Islet of Langerhans (tissue), 1 donor: Measurements from ENCODE around the gene SCO1.

Experiments
- FAIRE-seq: peaks from one replicate; lab custom pipeline; 2011; peaks lifted over from hg19 to GRCh38; lab: Jason Lieb, UNC

The SCO1 gene

DNA sequence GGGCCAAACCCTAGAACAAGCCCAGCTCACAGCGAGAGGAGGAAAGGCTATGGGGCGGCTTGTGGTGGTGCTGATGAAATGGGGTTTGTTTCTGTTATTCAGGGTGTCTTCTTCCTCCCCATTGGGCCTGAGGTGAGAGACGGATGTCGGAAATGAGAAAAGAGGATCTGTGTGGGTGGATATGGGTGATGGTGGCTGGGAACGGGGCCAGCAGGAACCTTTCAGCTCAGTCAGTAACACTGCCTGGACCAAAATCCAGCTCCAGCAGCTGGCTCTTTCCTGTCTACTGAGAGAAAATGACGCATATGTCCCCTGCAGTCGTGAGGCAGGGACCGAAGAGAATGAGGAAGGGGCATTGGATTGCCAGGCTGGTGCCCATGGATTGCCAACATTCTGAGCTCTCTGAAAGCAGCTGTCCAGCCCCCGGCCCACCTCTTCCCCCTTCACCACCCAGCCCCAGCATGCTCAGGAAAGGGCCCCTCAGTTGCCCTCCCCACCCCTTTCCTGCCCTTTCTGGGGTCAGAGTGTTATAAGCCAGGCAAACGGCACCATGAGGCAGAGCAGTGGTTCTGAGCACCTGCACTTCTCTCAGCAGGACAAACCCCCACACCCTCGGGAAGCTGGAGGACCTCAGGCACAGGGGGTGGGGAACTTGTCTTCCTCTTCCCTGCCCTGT lies 44.2 kb downstream of the SCO1 start:
- FAIRE-seq = no peak

DNA sequence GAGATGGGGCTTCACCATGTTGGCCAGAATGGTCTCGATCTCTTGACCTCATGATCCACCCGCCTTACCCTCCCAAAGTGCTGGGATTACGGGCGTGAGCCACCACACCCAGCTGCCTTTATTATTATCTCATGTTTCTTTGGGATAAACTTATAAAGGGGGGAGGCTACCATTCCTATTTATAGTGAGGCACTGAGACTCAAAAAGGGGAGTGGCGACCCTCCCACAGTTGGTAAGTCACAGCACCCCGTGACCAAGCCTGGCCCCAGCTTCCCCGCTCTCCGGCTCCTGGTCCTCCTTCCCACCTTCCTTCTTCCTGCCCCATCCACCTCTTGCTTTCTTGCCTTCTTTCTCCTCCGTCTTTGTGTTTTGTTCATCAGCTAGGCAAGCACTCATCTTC lies 45.4 kb downstream of the SCO1 start:
- FAIRE-seq = no peak

DNA sequence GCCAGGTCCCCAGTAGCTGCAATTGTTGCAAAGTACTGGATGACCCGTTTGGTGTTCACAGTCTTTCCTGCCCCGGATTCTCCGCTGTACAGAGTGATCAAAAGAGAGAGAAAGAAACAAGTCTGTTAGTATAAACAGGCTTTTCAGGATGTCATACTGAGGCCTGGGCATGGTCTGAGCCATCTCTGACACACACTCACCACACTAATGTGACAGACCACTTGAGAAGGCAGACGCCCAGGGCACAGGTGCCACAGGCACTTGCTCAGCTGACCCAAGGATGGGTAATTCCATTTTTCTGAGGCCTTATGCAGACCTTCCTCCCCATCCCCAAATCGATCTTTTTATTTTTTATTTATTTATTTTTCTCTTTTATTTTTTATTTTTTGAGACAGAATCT lies 47.7 kb downstream of the SCO1 start:
- no peak for FAIRE-seq

DNA sequence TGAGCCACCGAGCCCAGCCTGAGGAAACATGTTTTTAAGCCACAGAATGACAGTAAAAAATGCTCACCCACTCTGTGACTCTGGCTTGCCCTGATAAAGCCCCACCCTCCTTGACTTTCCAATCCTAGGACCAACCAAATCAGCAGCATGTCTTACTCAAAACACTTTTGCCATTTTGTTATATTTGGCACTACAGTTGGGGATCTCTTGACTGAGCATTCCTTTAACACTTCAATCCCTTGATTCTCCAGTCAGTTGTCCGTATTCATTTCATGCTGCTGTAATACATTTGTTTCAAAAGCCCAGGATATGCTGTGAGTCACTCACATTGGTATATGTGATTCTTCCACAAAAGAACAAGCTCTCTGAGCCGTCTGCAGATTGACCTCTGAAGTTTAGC lies 48.4 kb downstream of the SCO1 start:
- FAIRE-seq = no peak

DNA sequence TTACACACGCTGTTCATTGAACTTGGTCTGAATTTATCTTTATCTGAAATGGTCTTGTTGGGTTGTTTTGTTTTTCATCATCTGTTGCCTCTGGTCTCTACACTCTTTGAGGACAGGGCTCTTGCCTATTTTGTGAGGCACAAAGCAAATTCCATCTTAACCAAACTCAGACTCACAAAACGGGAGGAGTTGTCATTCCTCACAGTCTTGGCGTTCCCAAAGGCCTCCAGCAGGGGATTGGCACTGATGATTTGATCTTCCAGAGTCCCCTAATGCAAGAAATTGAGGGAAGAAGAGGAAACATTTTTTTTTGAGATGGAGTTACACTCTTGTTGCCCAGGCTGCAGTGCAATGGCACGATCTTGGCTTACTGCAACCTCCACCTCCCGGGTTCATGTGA lies 49.0 kb downstream of the SCO1 start:
- no peak for FAIRE-seq

DNA sequence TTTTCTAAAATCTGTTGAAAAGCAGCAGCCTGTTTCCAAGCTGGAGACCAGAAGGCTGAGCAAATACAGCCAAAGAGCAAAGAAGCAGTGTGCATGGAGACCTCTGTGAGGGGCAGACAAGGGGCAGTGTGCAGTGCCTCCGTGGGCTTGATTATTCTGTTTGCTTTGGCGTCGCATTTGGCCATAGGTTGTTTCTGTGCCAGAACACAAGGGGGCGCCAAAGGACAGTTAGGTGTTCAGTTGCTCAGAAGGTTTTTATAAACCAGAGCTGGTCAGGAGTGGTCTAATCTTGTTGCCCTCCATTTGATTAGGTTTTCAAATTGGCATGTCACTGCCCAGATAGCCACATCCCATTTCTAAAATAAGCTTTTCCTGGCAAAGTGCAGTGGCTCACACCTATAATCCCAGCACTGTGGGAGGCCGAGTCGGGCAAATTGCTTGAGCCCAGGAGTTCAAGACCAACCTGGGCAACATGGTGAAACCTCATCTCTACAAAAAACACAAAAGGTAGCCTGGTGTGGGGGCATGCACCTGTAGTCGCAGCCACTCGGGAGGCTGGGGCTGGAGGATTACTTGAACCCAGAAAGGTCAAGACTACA lies 50.8 kb downstream of the SCO1 start:
- FAIRE-seq = no peak

DNA sequence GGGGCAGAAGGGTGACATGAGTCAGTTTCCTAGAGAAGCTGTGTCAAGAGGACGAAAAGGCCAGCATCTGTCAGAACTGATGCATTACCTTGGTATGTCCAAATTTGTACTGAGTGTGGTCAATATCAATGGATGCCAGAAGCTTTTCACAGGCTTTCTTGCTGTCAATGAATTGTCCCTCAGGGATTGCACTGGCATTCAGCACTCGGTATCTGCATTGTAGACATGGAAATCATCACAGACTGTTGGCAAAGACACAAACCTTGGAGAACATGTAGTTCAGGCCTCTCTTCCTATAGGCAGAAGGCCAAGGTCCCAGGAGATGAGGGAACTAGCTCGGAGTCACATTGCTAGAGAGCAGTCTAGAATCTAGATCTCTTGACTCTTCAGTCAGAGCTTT lies 56.9 kb downstream of the SCO1 start:
- no peak for FAIRE-seq

DNA sequence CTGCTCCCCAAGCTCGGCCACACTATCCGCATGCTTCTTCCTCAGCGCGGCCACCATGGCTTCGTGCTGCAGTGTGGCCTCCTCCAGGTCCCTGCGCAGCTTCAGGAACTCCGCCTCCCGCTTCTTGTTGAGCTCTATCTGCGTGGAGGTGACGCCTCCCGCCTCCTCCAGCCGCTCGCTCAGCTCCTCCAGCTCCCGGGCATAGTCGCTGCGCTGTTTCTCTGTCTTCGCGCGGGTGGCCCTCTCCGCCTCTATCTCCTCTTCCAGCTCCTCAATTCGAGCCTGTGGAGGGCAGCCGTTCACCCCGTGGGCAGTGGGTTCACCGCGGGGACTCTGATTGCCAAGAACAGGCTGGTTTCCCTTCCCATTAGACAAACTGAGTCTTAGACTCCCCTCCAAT lies 59.2 kb downstream of the SCO1 start:
- FAIRE-seq = no peak

DNA sequence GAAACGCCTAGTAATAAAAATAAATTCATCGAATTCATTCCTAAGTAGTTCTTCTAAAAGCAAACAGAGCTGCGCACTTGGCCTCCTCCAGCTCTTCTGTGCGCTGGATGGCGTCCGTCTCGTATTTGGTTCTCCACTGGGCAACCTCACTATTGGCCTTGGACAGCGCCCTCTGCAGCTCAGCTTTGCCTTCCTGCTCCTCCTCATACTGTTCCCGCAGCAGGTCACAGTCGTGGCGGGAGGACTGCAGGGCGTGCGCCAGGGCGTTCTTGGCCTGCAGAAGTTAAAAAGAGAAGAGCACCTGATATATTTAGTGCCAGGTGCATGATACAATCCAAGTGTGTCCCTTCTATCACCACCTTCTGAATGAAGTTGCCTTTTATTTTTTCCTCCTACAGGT lies 62.0 kb downstream of the SCO1 start:
- FAIRE-seq = no peak

DNA sequence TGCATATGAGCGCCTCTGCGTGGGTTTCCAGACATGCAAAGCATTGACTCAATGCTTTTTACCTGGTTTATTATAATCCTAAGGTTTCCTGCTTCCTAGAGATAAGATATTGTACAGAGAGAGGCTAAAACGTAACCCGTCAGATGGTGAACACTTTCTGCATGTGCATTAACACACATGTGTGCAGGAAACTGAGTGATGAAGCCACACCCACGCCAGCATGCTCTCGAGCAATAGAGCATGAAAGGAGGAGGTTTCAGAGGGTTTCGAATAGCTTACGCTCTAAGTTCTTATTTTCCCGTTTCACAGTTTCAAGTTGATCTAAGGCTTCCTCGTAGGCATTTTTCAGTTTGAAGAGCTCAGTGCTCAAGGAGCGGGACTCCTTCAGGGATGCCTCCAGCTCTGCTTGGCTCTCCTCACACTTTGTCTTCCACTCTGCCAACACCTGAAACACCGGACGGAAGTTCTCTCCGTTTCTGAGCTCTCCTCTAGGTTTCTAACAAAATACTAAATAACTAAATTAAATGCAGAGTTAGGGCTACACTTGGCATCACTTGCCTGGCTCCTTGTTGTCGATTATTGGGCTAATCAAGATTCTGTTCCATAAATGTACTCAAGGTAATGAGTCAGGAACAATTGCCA lies 63.5 kb downstream of the SCO1 start:
- no peak for FAIRE-seq

DNA sequence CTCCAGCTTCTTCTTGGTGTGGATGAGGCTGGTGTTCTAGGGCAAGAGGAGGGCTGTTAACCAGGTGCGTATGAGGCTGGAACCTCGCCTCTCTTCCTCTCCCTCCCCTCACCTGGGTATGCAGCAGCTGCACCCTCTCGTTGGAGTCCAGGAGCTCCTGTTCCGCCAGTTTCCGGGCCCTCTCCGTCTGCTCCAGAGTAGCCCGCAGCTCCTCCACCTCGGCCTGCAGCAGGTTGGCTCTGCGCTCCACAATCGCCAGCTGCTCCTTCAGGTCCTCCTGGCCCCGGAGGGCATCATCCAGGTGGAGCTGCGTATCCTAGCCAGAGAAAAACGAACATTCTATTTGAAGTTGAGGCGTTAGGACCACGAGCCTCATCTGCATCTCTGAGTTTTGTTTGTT lies 65.6 kb downstream of the SCO1 start:
- FAIRE-seq = no peak

DNA sequence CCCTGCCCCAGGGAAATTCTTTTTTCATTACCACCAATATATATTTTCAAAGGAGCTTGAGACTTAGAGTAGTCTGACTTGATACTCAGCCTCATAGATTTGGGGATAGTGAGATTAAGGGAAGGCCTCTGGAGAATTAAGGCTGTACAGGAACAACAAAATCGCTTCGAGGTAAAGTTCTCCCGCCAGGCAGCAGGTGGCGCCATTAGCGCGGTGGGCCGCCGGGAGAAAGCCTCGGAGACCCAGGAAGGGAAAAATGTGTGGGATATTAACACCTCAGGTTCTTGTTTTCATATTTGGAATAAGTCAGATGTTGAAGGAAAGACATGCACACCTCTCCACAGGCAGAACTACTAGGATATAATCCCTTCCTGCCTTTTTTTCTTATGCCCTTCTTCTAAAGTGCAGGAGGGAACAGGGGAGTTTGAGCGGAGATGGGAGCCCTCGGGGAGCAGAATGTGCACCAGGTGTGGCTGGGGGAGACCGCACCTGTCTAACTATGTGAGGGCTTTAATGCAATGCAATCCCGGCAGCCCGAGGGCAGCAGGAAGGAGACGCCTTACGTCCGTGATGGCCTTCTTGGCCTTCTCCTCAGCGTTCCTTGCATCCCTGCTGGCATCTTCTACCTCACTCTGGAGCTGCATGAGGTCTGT lies 66.2 kb downstream of the SCO1 start:
- FAIRE-seq = no peak

DNA sequence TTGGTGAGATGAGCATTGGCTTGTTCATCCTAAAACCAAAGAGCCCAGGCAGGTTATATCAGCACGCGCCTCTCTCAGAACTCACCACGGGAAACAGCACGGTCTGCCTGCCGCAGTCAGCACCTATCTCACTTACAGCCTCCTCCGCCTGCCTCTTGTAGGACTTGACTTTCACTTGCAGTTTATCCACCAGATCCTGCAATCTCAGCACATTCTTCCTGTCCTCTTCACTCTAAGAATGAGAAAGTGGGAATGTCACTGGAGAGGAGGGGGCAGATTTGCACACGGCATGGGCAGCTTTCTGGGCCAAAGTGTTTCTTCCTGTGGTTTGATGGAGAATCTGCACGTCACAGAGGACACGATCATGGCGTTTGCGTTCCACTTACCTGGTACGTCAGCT lies 67.6 kb downstream of the SCO1 start:
- FAIRE-seq = no peak

DNA sequence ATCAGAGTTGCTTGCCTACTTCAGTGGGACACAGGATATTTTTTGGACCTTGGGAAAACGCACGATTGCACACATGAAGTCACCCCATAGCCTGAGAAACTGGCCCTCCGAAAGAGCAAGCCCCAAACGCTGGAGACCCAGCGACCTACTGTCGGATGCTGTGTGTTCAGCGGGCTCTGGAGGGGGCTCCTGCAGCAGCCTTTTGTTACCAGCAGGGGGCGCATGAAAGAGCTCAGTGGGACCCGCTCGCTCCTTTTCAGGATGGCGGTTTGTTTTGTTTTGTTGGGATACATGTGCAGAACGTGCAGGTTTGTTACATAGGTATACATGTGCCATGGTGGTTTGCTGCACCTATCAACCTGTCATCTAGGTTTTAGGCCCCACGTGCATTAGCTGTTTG lies 68.6 kb downstream of the SCO1 start:
- FAIRE-seq = no peak

DNA sequence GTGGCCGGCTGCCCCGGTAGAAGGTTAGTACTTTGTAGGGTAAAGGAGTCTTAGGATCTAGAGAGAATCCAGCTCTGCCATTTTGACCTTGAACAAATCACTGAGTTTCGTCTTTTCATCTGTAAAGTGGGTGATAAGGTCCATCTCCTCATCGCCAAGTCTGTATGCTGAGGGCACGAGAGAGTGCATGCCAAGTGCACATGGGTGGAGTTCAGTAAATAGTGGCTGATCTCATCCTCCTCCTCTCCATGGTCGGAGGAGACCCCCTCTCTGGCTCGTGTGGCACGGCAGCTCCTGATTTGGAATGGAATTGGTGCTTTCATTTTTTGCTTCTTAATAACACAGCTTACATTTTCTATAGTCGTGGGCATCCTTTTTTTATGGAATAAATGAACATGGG lies 70.9 kb downstream of the SCO1 start:
- FAIRE-seq = no peak

DNA sequence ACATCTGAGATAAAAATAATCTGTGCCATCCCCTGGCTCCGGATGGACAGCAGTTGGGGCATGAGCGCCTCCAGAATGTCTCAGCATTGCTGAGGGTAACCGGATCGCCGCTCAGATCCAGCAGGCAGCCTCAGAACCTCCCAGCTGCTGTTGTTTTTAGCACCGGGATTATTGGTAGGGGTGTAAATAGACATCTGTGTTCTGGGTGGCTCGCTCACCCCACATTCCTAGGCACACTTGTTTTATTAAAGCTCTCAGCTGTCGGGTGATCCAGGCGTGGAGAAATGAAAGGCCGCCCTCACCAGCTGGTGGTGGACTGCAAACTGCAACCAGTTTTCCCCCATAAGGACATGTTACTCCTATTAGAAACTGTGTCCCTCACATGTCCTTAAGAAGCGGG lies 72.4 kb downstream of the SCO1 start:
- no peak for FAIRE-seq

DNA sequence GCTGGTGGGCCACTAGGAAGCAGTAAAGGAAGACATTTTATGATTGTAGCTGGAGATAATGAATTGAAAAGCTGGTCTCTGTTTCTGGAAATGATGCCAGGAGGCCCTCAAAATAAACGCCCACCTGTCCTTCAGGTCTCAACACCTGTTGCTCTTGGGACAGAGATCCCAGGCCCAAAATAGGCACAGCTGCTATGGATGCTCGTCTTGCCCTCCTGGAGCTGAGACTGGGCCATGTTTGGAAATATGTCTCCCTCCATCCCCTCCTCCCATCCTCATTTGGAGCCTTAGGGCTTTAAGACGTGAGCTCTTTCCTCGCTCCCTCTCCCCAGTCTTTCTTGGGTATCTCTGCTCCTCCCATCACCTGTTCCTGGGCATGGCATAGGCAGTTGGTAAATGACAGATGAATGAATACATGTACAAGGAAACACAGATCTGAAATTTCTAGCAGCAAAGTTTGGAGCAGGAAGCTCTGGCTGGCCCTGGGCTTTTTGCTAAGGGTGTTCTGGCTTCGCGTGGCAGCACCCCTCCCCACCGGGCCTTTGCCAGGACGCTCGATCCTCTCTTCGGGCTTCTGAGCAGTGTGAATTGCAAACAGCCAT lies 73.5 kb downstream of the SCO1 start:
- no peak for FAIRE-seq

DNA sequence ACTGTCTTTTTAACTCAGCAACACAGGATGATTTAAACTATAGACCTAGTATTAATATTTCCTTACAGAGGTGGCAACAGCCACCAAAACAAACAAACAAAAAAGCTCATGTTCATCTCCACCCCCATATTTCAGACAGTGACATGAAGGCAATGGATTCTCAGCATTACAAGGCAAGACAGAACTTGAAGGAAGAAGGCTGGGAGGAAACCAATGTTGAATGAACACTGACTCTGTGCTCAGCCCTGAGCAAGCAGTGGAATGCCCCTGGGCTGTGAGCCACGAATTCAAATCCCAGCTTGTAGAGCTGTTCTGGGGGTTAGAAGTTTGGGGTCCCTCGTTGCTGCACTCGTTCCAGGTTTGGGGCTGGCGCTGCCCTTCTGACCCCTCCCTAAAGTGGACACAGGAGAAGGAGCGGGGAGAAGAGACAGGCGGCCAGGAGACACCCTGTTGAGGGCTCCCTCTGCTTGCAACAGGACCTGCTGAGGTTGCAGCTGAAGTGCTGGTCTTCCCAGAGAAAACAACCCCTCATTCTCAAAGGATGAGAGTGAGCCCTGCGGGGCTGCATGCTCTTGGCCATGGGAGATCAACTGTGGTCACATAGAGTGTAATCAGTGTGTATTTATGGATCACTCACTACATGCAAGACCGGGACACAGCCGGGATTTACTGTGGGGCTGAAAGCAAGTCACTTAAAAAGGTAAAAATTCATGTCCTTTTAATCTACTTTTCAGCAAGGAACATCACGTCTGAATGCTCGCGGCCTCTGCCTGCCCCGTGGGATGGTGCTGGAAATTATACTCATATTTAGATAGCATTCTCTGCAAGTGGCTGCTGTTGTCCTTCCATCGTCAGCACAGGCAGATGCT lies 74.5 kb downstream of the SCO1 start:
- no peak for FAIRE-seq
